A673 (cell line): ENCODE measurements around the gene HTR5A.

Experiments
- EZH2 ChIP-seq: fragments of 200-600 bp; sonication (generic); IDR thresholded peaks from 2 replicates; pipeline ENCODE4 v1.6.1; 2017; ENCODE audit warnings: borderline replicate concordance, low read depth, mild to moderate bottlenecking, mixed read lengths, antibody characterized with exemption, low read length; ENCODE audit not compliant: poor library complexity, severe bottlenecking
- TF ChIP-seq, protein P1 (sequence below): fragments of 300-800, 200-600 bp; sonication (generic); conservative IDR thresholded peaks from 2 replicates; pipeline ENCODE4 v1.5.1; 2017; ENCODE audit warnings: low read depth, mild to moderate bottlenecking, antibody characterized with exemption, low read length, moderate library complexity, mixed read lengths

DNA sequence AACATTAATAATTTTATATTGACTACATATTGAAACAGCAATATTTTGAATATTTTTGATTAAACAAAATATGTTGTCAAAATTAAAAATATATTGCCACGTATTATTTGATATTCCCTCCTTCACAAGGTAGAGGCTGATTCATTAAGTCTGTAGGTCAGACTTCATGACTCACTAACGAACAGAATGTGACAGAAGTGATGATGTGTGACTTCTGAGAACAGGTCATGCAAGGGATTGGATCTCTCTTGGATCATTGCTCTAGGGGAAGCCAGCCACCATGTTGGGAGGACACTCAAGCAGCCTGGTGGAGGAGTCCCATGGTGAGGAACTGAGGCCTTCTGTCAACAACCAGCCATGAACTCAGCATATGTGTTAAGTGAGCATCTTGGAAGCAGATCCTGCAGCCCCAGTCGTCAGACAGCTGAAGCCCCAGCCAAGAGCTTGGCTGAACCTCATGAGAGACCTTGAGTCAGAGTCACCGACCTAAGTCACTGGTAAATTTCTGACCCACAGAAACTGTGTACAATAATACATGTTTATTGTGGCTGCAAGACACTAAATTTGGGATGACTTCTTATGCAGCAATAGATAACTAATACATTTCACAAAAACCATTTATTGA is 66.6 kb downstream of the HTR5A start:
- TF ChIP-seq, protein P1, sequence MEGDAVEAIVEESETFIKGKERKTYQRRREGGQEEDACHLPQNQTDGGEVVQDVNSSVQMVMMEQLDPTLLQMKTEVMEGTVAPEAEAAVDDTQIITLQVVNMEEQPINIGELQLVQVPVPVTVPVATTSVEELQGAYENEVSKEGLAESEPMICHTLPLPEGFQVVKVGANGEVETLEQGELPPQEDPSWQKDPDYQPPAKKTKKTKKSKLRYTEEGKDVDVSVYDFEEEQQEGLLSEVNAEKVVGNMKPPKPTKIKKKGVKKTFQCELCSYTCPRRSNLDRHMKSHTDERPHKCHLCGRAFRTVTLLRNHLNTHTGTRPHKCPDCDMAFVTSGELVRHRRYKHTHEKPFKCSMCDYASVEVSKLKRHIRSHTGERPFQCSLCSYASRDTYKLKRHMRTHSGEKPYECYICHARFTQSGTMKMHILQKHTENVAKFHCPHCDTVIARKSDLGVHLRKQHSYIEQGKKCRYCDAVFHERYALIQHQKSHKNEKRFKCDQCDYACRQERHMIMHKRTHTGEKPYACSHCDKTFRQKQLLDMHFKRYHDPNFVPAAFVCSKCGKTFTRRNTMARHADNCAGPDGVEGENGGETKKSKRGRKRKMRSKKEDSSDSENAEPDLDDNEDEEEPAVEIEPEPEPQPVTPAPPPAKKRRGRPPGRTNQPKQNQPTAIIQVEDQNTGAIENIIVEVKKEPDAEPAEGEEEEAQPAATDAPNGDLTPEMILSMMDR, result no peak
- no peak for TF ChIP-seq EZH2
